Trophoblast cell (in vitro differentiated cells and primary cell): ENCODE measurements around the gene IMPG2. TPM values are rescaled to one million over a fixed set of nuclear protein-coding genes. Genes with fewer than 3 reads are reported as not detected.

Experiments
- DNase-seq, 2 donors: peaks; one replicate each; pipeline ENCODE4 v3.0.0-alpha.2; 2016
- H2AFZ ChIP-seq: 2 replicates; pipeline ENCODE4 v1.6.1; 2013; ENCODE audit warnings: low read length, moderate library complexity, mild to moderate bottlenecking; ENCODE audit not compliant: insufficient read depth, poor library complexity
- H2AK5ac ChIP-seq: 2 replicates; pipeline ENCODE4 v1.6.1; 2013; ENCODE audit warnings: mild to moderate bottlenecking, low read length
- H2BK120ac ChIP-seq: 2 replicates; pipeline ENCODE4 v1.6.1; 2013; ENCODE audit warnings: low read length, mild to moderate bottlenecking, moderate library complexity; ENCODE audit not compliant: insufficient read depth, poor library complexity
- H2BK12ac ChIP-seq: 2 replicates; pipeline ENCODE4 v1.6.1; 2013; ENCODE audit warnings: mild to moderate bottlenecking, low read length, moderate library complexity
- H2BK5ac ChIP-seq: 2 replicates; pipeline ENCODE4 v1.6.1; 2013; ENCODE audit warnings: low read length, low read depth, moderate library complexity, mild to moderate bottlenecking; ENCODE audit not compliant: poor library complexity
- H3K14ac ChIP-seq: 2 replicates; pipeline ENCODE4 v1.6.1; 2013; ENCODE audit warnings: mild to moderate bottlenecking, low read length
- H3K18ac ChIP-seq: 2 replicates; pipeline ENCODE4 v1.6.1; 2013; ENCODE audit warnings: mild to moderate bottlenecking, low read length
- H3K23ac ChIP-seq: 2 replicates; pipeline ENCODE4 v1.6.1; 2013; ENCODE audit warnings: low read length
- H3K27ac ChIP-seq: 2 replicates; pipeline ENCODE4 v1.5.1; 2013; ENCODE audit warnings: low read depth, mild to moderate bottlenecking, inconsistent platforms, low read length, moderate library complexity
- H3K27me3 ChIP-seq: 2 replicates; pipeline ENCODE4 v1.6.1; 2013; ENCODE audit warnings: inconsistent platforms, mild to moderate bottlenecking, low read length, moderate library complexity; ENCODE audit not compliant: insufficient read depth
- H3K36me3 ChIP-seq, 2 experiments: 1 replicate in 1 of 2; 2 replicates in 1 of 2; pipeline ENCODE4 v1.6.1; 2013; ENCODE audit warnings: low read length in 2 of 2, mild to moderate bottlenecking in 2 of 2, moderate library complexity in 1 of 2; ENCODE audit not compliant: insufficient read depth in 2 of 2, control insufficient read depth in 1 of 2
- H3K4ac ChIP-seq: 2 replicates; pipeline ENCODE4 v1.6.1; 2013; ENCODE audit warnings: low read depth, mild to moderate bottlenecking, low read length, moderate library complexity
- H3K4me1 ChIP-seq, 2 experiments: 1 replicate in 1 of 2; 2 replicates in 1 of 2; pipeline ENCODE4 v1.6.1; 2013; ENCODE audit warnings: low read length in 2 of 2, mild to moderate bottlenecking in 2 of 2, moderate library complexity in 1 of 2; ENCODE audit not compliant: insufficient read depth in 2 of 2, control insufficient read depth in 1 of 2
- H3K4me2 ChIP-seq: 2 replicates; pipeline ENCODE4 v1.6.1; 2013; ENCODE audit warnings: inconsistent platforms, mild to moderate bottlenecking, low read length, moderate library complexity
- H3K4me3 ChIP-seq: 2 replicates; pipeline ENCODE4 v1.5.1; 2013; ENCODE audit warnings: mild to moderate bottlenecking, low read depth, low read length, inconsistent platforms
- H3K79me1 ChIP-seq: one replicate; pipeline ENCODE4 v1.6.1; 2013; ENCODE audit warnings: low read length
- H3K79me2 ChIP-seq: 2 replicates; pipeline ENCODE4 v1.6.1; 2013; ENCODE audit warnings: low read length, mild to moderate bottlenecking; ENCODE audit not compliant: control insufficient read depth, insufficient read depth, poor library complexity
- H3K9ac ChIP-seq: 2 replicates; pipeline ENCODE4 v1.6.1; 2013; ENCODE audit warnings: mild to moderate bottlenecking, low read length
- H3K9me3 ChIP-seq: 2 replicates; pipeline ENCODE4 v1.6.1; 2013; ENCODE audit warnings: low read depth, mild to moderate bottlenecking, control low read depth, inconsistent platforms, low read length; ENCODE audit not compliant: insufficient read depth
- H4K12ac ChIP-seq: 2 replicates; pipeline ENCODE4 v1.6.1; 2013; ENCODE audit warnings: low read depth, mild to moderate bottlenecking, low read length, moderate library complexity
- H4K8ac ChIP-seq: 2 replicates; pipeline ENCODE4 v1.6.1; 2013; ENCODE audit warnings: low read depth, mild to moderate bottlenecking, low read length, moderate library complexity
- H4K91ac ChIP-seq: one replicate; pipeline ENCODE4 v1.6.1; 2013; ENCODE audit warnings: low read depth, mild to moderate bottlenecking, low read length, moderate library complexity
- WGBS: extraction: QIAGEN DNeasy Blood & Tissue Kit; methylation state at CpG from one replicate; pipeline ENCODE4 v1.1.7; 2013; ENCODE audit warnings: missing lambda C conversion rate; ENCODE audit not compliant: insufficient read length, insufficient coverage; ENCODE audit errors: extremely low coverage; 5-methylcytosine and 5-hydroxymethylcytosine counted together
- polyA plus RNA-seq: library from polyadenylated mRNA; stranded (reverse); fragments of 200-250 nt; gene quantifications from 2 replicates; pipeline ENCODE4 v1.2.3, GENCODE V29; 2013

Gene IMPG2
- polyA plus RNA-seq: 0.07 and 0.08 TPM in 2 replicates

- H4K91ac ChIP-seq: no peak within 1 kb of the TSS
- no peak within 1 kb of the TSS for H2BK120ac ChIP-seq
- no peak within 1 kb of the TSS for H2BK5ac ChIP-seq
- no peak within 1 kb of the TSS for H4K8ac ChIP-seq
- H4K12ac ChIP-seq: no peak within 1 kb of the TSS
- no peaks in the 10 kb centered on the region for H3K4me1 ChIP-seq
- H2AK5ac ChIP-seq: no peak within 1 kb of the TSS
- H3K79me1 ChIP-seq: no peaks in the 10 kb centered on the region
- no peaks in the 10 kb centered on the region for H3K27me3 ChIP-seq
- H3K23ac ChIP-seq: no peak within 1 kb of the TSS
- no peak within 1 kb of the TSS for H3K18ac ChIP-seq
- no peaks in the 10 kb centered on the region for H3K9me3 ChIP-seq
- H3K36me3 ChIP-seq: no peaks in the 10 kb centered on the region
- H3K9ac ChIP-seq: no peak within 1 kb of the TSS
- H3K79me2 ChIP-seq: no peaks in the 10 kb centered on the region
- H3K4ac ChIP-seq: no peak within 1 kb of the TSS
- no CpG with 5 or more reads among the region's 2 CpGs for WGBS
- no peak within 1 kb of the TSS for H2AFZ ChIP-seq
- no peak within 1 kb of the TSS for H3K4me3 ChIP-seq
- H3K27ac ChIP-seq: no peak within 1 kb of the TSS
- H2BK12ac ChIP-seq: no peak within 1 kb of the TSS
- H3K4me2 ChIP-seq: no peak within 1 kb of the TSS
- no peak for DNase-seq
- no peak within 1 kb of the TSS for H3K14ac ChIP-seq
These were observed at the start of gene IMPG2 for GRCh38 chr3:101320475-101320874. IMPG2 (minus strand) TSS chr3:101320575; CDS start chr3:101320372, 203 bp downstream.

GRCh38 chr3:101362406-101362805 is 42.0 kb upstream of the IMPG2 start:
- no peak overlapping the region for H2BK12ac ChIP-seq
- H2AK5ac ChIP-seq: no peak overlapping the region
- H3K4ac ChIP-seq: no peak overlapping the region
- no peaks in the 10 kb centered on the region for H3K9me3 ChIP-seq
- peaks cover 0 to 2% of the 10 kb centered on the region in 2 experiments for H3K36me3 ChIP-seq
- no peaks in the 10 kb centered on the region for H3K4me1 ChIP-seq
- H3K27me3 ChIP-seq: no peaks in the 10 kb centered on the region
- no peak overlapping the region for H3K4me3 ChIP-seq
- no peak overlapping the region for H2AFZ ChIP-seq
- H4K8ac ChIP-seq: no peak overlapping the region
- H4K91ac ChIP-seq: no peak overlapping the region
- no CpG with 5 or more reads among the region's 2 CpGs for WGBS
- H3K14ac ChIP-seq: no peak overlapping the region
- H3K9ac ChIP-seq: no peak overlapping the region
- no peak for DNase-seq
- H3K4me2 ChIP-seq: no peak overlapping the region
- no peak overlapping the region for H3K27ac ChIP-seq
- no peaks in the 10 kb centered on the region for H3K79me2 ChIP-seq
- no peak overlapping the region for H3K23ac ChIP-seq
- H2BK5ac ChIP-seq: no peak overlapping the region
- no peak overlapping the region for H3K18ac ChIP-seq
- no peak overlapping the region for H4K12ac ChIP-seq
- no peaks in the 10 kb centered on the region for H3K79me1 ChIP-seq
- H2BK120ac ChIP-seq: no peak overlapping the region

- H2BK120ac ChIP-seq: no peak overlapping the region
- H4K8ac ChIP-seq: no peak overlapping the region
- peak in 1 of 2 donors; percentile 2 for DNase-seq
- no peak overlapping the region for H3K4ac ChIP-seq
- H3K9ac ChIP-seq: no peak overlapping the region
- H4K91ac ChIP-seq: no peak overlapping the region
- H2BK12ac ChIP-seq: no peak overlapping the region
- H3K4me2 ChIP-seq: no peak overlapping the region
- no peaks in the 10 kb centered on the region for H3K27me3 ChIP-seq
- no peak overlapping the region for H3K18ac ChIP-seq
- H2AK5ac ChIP-seq: no peak overlapping the region
- no peak overlapping the region for H4K12ac ChIP-seq
- no peak overlapping the region for H2AFZ ChIP-seq
- H3K4me3 ChIP-seq: no peak overlapping the region
- H3K23ac ChIP-seq: no peak overlapping the region
- H2BK5ac ChIP-seq: no peak overlapping the region
- no peak overlapping the region for H3K27ac ChIP-seq
- no CpG with 5 or more reads among the region's 1 CpG for WGBS
- no peaks in the 10 kb centered on the region for H3K9me3 ChIP-seq
- H3K14ac ChIP-seq: no peak overlapping the region
- H3K79me2 ChIP-seq: no peaks in the 10 kb centered on the region
- peaks cover 0 to 2% of the 10 kb centered on the region in 2 experiments for H3K36me3 ChIP-seq
- H3K79me1 ChIP-seq: no peaks in the 10 kb centered on the region
- no peaks in the 10 kb centered on the region for H3K4me1 ChIP-seq
These were observed 31.5 kb upstream of the IMPG2 start for GRCh38 chr3:101351829-101352228.

GRCh38 chr3:101340591-101340990 is 20.2 kb upstream of the IMPG2 start:
- H3K4ac ChIP-seq: no peak overlapping the region
- H3K27ac ChIP-seq: no peak overlapping the region
- no peaks in the 10 kb centered on the region for H3K27me3 ChIP-seq
- H2BK120ac ChIP-seq: no peak overlapping the region
- H3K9ac ChIP-seq: no peak overlapping the region
- no peaks in the 10 kb centered on the region for H3K79me2 ChIP-seq
- H3K18ac ChIP-seq: no peak overlapping the region
- H3K4me1 ChIP-seq: no peaks in the 10 kb centered on the region
- H2BK12ac ChIP-seq: no peak overlapping the region
- H3K14ac ChIP-seq: no peak overlapping the region
- no peak overlapping the region for H2AK5ac ChIP-seq
- H4K8ac ChIP-seq: no peak overlapping the region
- H3K4me3 ChIP-seq: no peak overlapping the region
- H2AFZ ChIP-seq: no peak overlapping the region
- no peak overlapping the region for H4K12ac ChIP-seq
- H3K4me2 ChIP-seq: no peak overlapping the region
- H4K91ac ChIP-seq: no peak overlapping the region
- H3K23ac ChIP-seq: no peak overlapping the region
- no peaks in the 10 kb centered on the region for H3K9me3 ChIP-seq
- no peak overlapping the region for H2BK5ac ChIP-seq
- no peaks in the 10 kb centered on the region for H3K79me1 ChIP-seq
- no peaks in the 10 kb centered on the region for H3K36me3 ChIP-seq
- WGBS: no CpG with 5 or more reads among the region's 2 CpGs
- DNase-seq: no peak
